HUDEP-2 (cell line): ENCODE measurements around the gene MMEL1.

Experiments
- DNase-seq, 76 experiments: peaks; one replicate each; lab custom pipeline; 2025; ENCODE audit not compliant: unreplicated experiment in 76 of 76; lab: John Stamatoyannopoulos, UW

The MMEL1 gene

DNA sequence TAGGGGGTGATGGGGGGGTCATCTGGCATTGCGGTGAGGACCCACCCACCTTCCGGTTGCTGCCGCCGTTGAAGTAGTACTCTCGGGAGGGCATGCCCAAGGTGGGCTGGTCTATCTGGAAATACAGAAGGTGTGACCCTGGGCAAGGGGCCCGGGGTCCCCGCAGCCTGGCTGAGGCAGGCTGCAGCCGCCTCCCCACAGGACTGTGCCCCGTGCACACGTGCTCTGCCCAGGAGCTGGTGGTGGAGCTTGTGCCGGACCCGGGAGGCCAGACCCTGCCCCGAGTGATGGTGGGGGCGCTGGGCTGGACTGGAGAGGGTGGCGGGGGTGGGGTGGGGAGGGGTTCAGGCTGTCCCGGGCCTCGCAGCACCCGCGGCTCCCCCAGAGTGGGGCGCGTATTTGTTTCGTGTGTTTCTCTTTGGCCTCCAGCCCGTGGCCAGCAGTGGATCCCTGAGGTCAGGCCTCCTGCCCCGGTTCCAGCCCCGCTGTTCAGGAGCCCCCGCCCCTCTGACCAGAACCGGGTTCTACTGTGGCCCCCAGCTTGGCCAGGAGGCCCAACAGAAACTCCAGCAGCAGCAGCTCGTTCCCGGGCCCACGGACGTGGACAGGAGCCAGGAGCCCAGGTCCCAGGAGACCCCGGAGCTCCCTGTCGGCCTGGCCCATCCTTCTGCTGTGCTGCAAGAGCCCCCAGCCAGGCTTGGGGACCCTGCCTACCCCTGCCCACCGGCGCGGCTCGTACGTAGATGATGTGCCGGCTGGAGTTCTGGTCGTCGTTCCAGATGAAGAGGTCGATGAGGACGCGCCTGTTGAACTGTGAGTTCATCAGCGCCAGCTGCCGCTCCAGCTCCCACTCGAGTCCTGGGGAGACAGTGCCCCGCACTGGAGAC, 27.1 kb downstream of the MMEL1 start:
- no peak for DNase-seq

DNA sequence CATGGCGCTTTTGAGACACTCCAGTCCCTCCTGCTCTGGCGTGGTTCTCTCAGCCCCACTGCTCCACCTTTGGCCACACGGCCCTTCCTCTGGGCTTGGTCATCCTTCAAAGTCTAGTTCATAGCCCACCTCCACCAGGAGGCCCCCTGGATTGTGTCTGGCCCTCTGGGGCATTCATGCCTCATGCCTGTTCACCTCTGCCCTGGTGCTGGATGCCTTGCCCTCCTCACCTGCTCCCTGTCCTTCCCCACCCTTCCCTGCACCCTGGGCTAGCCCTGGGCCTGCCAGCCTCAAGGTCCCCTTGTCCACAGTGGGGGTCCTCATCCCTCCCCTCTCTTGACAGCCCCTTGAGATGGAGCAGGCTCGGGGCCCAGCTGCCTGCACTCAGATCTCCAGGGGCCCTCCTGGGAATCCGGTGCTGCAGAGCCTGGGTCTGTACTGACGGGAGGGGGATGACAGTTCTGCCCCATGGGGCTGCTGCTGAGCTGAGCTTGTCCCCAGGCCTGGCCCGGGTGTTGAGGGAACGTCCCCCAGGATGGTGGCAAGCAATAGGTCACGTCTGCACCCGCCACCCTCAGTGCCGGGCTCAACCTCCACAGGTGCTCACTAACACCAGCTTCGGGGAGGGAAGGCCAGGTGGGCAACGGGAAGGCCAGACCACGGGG, 27.8 kb downstream of the MMEL1 start:
- no peak for DNase-seq

DNA sequence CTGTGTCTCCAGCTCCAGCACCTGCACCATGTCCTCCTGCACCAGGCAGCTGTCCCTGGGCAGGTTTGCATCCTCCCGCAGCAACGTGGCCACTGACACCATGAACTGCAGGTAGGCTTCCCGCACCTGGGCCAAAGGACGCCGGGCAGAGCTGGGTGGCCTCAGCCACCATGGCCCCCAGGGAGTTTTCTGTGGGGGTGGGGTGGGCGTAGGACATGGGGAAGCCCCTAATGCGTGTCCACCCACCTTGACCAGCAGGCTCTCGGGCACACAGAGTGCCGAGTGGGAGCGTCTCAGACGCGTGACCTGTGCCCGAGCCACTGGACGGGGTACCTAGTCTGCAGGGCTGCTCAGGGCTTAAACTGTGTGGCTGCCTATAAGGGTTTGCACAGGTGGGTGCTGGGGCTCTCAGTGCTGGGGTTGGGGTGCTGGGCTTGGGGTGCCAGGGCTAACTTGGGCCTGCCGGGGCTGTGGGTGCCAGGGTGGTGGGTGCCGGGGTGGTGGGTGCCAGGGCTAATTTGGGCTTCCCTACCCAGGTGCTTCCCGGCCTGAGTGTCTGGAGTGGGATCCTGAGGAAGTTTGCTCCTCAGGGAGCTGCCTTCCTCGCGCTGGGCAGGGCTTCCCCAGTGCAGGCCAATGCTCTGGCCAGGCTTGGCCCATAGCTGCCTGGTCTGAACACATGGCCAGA, 28.5 kb downstream of the MMEL1 start:
- DNase-seq: no peak

DNA sequence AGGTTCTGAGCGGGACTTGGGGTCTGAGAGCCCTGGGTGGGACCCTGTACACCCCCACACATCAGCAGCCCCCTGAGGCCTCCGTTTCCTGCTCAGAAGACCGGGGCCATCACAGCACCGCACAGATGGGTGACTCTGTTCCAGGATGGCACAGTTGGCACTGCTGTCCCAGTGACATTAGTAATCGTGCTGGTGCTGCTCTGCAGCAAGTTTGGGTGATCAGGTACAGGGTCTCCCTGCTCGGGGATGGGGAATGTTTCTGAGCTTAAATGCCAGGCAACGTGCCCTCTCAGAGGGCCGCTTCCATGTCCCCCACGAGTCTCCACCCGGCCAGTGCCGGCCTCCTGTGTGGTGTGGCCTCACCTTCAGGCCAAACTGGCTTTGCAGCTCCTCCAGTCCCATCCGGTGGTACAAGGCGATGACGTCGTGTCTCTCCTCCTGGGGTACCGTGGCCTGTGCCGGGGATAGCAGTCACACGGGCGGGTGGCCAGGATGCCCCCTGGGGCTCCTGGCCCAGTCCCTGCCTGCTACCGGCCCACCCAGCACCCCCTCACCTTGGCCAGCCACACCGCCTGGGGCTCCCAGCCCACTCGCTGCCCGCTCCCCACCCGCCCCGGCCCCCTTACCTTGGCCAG, 29.2 kb downstream of the MMEL1 start:
- no peak for DNase-seq

DNA sequence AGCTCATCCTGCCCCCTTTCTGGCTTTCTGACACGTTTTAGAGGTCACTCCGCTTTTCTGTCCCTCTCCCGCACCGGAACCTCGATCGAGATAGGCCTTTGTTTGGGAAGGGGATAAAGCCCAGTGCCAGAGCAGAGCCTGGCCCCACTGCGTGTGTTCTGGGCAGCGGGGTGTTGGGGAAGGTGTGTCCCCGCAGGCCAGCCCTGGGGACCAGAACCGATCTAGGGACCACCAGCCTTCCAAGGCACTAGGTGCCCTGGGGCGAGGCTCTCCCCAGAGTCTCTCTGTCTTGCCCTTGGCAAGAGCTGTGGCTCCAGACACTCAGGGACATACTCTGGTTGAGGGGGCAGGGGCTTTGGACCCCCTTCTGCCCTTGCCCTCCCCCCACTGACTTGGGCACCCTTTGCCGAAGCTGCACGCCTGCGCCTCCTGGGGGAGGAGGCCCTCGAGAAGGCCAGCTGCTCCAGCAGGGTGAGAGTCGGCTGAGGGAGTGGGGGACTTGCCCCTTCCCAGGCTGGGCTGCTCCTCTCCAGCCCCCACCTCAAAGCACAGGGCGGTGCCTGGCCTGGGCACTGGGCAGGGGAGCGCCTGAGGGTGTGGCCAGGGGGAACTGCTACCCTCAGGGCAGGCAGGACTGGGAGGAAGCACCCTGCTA, 29.8 kb downstream of the MMEL1 start:
- DNase-seq: no peak

DNA sequence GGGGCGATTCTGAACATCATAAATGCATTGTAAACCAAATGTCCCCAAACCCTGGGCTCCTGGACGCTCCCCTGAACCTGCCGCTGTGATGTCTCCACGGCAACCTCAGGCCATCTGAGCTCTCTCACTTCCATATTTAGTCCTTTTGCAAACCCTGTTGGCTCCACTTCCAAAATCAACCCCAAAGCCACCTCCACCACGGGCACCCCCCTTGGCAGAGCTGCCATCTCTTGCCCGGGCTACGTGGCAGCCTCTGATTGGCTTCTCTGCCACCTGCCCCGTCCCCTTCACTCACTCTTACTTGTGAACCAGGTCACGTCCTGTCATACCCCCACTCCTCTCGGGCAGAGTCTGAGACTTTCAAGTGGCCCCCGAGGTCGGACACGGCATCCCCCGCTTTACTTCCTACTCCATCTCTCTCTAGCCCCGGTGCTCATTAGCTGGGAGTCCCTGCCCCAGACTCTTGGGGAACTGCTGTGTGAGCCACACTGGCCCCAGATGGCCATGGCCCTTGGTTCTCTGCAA, 30.4 kb downstream of the MMEL1 start:
- DNase-seq: no peak

DNA sequence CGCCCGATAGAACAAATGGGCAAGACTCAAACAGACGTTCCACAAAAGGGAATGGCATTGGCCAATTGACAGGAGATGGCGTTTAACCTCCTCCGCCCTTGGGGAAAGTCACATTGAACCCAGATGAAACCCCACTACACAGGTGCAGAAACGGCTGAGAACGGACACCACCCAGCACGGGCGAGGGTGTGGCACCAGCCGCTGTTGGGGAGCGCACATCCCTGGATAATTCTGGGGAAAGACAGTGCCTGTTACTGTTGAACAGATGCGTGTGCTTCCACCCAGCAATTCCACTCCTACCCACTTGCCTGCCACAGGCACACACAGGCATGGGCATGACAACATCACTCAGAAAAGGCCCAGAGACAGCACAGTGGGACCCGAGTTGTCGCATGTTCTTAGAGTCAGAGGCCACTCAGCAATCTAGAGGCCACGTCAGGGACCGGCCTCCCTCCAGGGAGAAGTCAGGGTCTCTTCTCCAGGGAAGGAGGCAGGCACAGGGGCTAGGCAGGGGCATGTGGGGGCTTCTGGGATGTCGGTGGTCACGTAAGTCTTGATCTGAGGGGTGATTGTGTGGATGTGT, 31.0 kb downstream of the MMEL1 start:
- no peak for DNase-seq

DNA sequence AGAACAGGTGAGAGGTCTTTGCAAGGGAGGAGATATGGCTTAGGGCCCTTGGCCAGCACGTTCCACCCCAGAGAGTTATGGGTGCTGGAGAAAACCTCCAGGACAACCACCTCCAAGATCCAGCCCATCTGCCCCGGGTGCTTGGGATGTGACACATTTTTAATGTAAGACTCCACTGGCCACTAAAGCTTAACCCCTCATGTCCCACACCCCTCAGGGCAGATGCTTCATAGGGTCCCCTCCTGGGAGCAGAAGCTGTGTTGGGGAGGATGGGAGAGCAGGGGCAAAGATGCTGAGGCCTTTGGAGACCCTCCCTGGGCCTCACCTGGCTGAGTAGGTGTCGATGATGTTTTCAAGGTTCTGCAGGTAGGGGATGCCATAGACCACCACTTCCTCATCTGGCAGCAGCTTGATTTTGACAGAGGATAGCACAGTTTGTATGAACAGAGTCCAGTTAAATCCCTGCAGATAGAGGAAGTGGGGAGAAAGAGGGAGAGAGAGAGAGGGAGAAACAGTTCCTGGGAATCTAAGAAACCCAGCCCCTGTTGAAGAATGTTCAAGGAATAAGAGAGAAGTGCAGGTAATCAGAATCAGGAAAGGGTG, 34.4 kb downstream of the MMEL1 start:
- DNase-seq: no peak

DNA sequence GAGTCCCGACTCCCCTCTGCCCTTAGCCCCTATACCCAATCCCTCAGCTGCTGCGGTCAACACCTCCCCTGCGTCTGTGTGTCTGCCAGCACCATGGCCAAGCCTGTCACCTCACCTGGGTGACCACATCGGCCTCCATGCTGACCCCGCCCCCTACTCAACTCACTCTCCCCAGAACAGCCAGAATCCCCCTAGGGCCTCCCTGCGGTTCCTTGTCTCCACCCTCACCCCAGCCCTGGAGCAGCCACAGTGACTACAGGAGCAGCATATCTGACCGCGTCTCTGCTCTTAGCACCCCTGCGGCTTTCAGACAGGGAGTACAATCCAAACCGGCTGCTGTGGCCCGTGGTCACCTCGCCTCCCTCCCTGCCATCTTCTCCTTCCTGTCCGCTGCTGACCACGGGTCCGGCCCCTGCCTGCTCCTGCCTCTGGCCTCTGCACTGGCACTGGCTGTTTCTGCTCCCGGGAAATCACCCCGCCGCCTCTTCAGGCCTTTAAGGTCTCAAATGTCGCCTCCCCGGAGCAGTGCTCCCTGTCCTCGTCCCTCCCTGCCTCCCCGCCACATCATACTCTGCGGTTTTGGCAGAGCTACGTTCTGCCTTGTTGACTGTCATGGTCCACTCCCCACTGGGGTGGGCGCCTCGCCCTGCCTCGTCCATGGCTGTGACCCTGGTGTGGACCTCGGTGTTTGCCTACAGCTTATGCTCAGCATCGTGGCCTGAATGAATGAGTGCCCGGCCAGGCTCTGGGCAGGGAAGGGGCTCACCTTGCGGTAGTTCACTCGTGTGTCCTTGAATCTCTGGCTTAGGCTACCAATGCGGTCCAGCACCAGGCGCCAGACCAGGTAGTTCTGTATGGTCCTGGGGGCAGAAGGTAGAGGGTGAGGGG, 35.1 kb downstream of the MMEL1 start:
- DNase-seq: no peak

DNA sequence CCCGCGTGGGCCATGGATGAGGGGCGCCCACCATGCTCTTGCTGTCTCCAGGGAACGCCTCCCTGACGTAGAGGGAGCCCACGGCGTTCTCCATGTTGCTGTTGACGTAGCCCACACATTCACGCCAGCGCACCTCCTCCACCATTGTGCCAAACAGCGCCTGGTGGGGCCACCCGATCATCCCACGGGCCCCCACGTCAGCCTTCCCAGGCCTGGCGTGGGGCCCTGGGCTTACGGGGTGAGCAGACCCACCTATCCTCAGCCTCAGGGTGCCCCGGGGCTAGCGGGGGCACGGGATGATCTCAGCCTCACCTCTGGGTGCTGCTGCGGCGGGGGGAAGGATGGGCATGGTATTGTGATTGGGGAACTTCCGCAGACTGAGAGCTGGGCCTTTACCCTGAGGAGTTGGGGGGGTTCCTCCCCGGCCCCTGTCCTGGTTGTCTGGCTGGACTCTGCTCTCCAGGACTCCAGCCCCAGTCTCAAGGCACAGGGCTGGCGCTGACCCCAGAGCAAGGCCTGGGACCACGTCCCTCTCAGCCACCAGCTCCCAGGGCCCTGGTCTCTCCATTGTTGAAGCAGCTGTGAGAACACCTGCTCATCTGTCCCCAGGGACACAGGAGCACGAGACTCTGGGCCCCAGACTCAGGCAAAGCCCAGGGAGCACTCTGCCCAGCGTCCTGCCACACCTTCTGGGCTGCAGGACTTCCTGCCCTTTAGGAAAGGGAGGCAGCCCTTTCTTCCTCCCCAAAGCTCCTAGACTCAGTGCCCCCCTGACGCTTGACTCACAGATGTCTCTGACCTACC, 36.1 kb downstream of the MMEL1 start:
- no peak for DNase-seq

DNA sequence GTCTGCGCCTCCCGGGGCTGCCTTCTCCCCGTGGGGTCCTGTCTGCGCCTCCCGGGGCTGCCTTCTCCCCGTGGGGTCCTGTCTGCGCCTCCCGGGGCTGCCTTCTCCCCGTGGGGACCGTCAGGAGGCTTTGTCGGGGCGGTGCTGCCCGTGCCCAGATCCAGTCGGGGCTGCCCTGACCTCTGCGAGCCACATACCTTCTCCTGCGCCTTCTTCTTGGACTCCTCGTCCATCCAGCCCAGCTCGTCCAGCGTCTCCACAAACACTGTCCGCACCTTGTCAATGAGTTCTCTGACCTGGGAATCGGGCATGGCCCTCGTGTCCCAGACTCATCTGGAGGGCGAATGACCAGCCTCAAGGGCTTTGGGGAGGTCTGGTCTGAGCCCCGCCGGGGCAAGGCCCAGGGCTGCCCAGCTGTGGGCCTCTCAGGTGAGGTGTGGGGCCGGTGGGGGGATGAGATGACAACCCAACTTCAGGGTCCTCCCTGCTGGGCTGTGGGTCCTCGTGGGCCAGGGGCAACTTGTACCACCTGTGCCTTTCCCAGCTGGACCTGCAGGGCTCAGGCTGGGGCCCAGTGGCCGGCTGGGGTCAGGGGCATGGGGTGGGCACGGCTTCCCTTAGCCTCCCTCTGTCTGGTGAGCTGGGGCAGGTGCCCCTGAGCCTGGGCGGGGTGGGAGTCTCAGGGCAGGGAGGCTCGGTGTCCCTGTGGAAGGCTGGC, 36.8 kb downstream of the MMEL1 start:
- no peak for DNase-seq

DNA sequence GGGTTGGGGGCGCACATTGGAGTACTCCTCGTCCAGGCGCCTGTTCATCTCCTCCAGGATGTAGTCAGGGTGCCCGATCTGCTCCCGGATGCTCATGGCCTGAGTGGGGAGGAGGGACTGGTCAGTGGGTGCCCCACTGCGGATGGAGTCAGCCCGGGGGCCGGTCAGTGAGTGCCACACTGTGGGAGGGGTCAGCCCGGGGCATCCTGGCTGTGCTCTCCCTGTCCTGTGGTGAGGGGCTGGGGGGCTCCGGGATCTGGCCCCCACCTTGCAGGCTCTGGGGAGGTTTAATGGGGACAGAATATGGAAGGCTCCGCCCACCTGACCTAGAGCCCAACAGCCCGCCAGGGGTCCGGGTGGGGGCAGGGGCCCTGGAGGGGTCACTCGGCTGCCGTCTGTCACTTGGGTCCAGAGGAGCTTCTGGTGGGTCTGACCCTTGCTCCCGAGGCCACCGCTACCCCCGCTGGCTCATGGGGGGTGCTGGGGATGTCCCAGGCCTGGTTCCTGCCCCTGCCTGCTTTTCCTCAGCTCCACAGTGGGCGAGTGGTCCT, 37.5 kb downstream of the MMEL1 start:
- no peak for DNase-seq

DNA sequence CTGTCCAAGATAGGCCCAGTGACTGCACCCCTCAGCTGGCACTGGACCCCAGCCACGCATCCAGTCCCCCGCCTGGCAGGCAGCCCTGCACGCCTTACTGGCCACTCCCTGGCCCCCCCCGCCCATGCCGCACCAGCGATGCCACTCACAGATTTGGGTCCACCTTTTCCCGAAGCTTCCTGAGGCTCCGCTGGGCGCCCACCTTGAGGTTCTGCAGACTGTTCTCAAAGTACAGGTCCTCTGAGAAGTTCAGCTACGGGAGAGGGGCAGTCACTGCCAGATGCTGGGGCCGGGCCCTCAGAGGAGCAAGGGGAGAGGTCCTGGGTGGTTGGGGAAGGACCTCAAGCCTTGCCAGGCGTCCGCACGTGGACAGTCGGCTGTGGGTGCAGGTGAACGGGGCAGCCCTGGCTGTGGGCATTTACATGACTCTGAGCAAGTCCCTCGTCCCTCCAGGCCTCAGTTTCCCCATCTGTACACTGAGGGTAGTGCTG, 38.1 kb downstream of the MMEL1 start:
- DNase-seq: no peak

DNA sequence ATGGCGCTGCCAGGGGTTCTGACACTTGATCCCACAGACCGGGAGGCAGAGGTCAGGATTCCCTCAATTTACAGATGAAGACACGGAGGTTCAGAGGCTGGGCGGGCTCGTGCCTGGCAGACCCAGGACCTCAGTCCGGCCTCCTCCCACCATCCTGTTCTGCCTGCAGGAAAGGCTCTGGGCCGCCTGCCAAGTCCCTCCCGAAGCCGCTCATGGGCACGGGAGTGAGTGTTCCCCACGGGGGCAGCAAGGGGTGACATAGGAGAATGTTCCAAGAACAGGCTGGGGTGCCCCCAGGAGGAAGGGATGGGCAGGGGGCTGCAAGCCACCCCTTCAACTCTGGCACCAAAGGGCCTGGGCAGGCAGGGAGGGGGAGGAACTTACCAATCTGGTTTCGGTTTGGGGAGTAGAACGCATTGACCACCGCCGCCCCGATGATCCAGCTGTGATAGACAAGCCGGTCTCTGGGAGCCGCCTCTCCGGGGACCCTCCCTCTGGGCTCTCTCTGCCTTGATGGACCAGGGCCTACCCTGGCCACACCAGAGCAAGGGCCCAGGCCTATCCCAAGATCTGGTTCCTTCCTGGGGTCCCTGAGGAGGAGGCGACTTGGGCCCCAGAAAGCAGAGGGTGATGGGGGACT, 38.7 kb downstream of the MMEL1 start:
- DNase-seq: no peak

DNA sequence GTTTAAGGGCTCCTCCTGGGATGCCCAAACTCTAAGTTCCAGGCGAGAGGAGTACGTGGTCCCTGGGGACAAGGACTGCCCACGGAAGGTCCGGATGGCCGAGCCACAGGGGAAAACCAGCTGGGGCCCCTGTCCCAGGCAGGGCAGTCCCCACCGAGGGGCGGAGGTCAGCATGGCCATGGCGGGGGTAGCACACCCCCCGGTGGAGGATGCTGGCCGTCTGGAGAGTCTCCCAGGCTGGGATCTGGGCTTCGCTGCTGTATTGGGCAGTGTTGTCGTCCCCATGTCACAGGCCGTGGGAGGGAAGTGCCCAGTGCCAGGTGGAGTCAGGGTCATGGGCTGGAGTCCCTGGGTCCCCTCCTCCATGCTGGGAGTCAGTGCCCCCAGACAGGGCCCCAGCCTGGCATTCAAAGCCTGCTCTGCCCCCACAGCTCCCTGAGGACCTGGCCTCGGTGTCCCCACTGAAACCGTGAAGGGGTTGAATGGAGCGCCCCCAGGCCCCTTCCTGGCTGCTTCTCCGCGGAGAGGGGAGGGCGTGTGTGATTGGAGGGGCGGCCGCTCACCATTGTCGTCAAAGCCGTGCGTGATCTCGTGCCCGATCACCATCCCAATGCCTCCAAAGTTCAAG, 39.5 kb downstream of the MMEL1 start:
- DNase-seq: no peak

DNA sequence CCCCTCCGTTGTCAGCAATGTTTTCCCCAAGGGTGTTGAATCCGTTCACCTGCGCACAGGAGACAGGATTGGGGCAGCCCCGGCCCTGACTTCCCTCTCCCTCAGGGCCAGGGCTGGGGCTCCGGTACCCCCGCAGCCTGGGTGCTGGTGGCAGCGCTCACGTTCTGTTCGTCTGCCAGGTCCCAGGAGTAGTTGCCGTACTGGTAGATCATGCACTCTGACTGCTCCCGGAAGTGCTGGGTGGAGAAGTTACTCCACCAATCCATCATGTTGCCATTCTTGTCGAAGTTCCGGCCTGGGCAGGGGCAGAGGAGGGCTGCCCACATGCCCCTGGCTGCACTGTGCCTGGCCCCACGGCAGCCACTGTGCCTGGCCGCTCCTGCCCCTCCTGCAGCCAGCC, 40.1 kb downstream of the MMEL1 start:
- DNase-seq: no peak
